ENCODE data around the gene KBTBD12.

DNA sequence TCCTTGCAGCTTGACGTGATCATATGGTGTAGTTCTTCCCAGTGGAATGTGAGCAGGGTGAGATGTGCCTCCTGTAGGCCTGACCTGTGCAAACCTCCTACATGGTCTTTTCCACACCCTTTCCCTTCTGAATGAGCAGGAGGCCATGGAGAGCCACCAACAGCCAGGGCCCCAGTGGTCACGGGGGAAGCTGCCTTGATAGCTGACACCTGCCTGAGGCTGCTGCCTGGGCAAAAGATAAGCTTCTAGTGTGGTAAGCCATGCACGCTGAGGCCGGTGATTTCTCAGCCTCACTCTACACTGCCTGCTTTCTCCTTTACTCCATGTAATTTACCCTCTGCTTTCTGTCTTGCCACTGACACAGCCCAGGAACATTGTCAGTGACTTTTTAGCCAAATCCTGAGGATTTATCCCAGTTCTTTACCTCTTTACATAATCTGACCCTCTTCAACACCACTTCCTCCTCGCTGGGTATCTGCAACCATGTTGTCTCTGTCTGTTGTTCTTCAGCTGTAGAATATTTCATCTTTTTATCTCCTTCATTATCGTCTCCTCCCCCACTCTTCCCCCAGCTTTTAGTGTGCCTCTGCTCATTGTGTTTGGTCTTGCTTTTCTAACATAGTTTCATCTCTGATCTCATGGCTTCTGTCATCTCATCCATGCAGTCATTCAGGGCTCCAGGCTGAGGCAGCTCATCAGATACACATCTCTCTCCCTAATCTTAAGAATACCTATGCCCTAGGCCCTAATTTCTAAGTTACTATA, 11.2 kb upstream of the KBTBD12 start:
- TF ChIP-seq CTCF (IDR thresholded peaks at IDR 0.05 in 4 of 5, conservative IDR thresholded peaks at IDR 0.05 in 1 of 5) (no peak), POLR2A (IDR thresholded peaks at IDR 0.05) (no peak)

Data from gastrocnemius medialis (tissue), 4 donors.